Uterus (tissue), 4 donors: ENCODE measurements around the gene TTC8. TPM values are rescaled to one million over a fixed set of nuclear protein-coding genes. Genes with fewer than 3 reads are reported as not detected.

Experiments used
- DNase-seq, 2 donors: peaks; one replicate each; pipeline ENCODE4 v3.0.0-alpha.2; 2019 to 2020
- H3K27ac ChIP-seq, 2 donors: fragments of 200-600 bp; sonication (generic); 1 replicate in 1 of 2; 2 replicates in 1 of 2; pipeline ENCODE4 v1.5.1; 2016 to 2018
- H3K27me3 ChIP-seq, 2 donors: fragments of 200-600 bp; sonication (generic); one replicate each; pipeline ENCODE4 v1.5.1; 2018 to 2019; ENCODE audit warnings: control low read depth in 1 of 2
- H3K36me3 ChIP-seq, 2 donors: fragments of 200-600 bp; sonication (generic); one replicate each; pipeline ENCODE4 v1.5.1; 2019; ENCODE audit warnings: control low read depth in 1 of 2
- H3K4me1 ChIP-seq, 2 donors: fragments of 200-600 bp; sonication (generic); one replicate each; pipeline ENCODE4 v1.5.1; 2018 to 2019; ENCODE audit warnings: control low read depth in 1 of 2
- H3K4me3 ChIP-seq, 2 donors: fragments of 200-600 bp; sonication (generic); 1 replicate in 1 of 2; 2 replicates in 1 of 2; pipeline ENCODE4 v1.5.1; 2018 to 2019; ENCODE audit warnings: mild to moderate bottlenecking in 1 of 2
- H3K9me3 ChIP-seq, 2 donors: fragments of 200-600 bp; sonication (generic); one replicate each; pipeline ENCODE4 v1.5.1; 2019; ENCODE audit warnings: control low read depth in 1 of 2
- POLR2A ChIP-seq, 2 donors: fragments of 450-650 bp; IDR thresholded peaks; one replicate each; pipeline ENCODE4 v1.6.1; 2016; ENCODE audit warnings: antibody characterized with exemption in 2 of 2, mild to moderate bottlenecking in 1 of 2, moderate library complexity in 1 of 2
- intact Hi-C: fragments of 100-400 bp; cut with DNase I; formaldehyde crosslinking; loops from one replicate; pipeline ENCODE4 v1.15.1; 2023; ENCODE audit warnings: low total_unique reads
- total RNA-seq, 4 donors: library from RNA; depleted of rRNA in 3 of 4; stranded (reverse); fragments of >200 nt in 3 of 4; gene quantifications; one replicate each; pipeline versions ENCODE4 v1.1.0 to v1.2.4, GENCODE V29; 2014 to 2023
- TF ChIP-seq, protein P1 (sequence below), 4 experiments: fragments of 200-600 bp in 2 of 4; fragments of 450-650 bp in 2 of 4; sonication (generic) in 2 of 4; IDR thresholded peaks; one replicate each; pipeline ENCODE4 v1.5.1; 2016 to 2019; ENCODE audit warnings: antibody characterized with exemption in 4 of 4, mild to moderate bottlenecking in 2 of 4, moderate library complexity in 1 of 4
- donor health status: DM: yes; HTN: yes; CAD: no.

Gene TTC8
- total RNA-seq, 4 donors from 2014 or later = 9.7 to 340 (median 31.7) TPM

DNA sequence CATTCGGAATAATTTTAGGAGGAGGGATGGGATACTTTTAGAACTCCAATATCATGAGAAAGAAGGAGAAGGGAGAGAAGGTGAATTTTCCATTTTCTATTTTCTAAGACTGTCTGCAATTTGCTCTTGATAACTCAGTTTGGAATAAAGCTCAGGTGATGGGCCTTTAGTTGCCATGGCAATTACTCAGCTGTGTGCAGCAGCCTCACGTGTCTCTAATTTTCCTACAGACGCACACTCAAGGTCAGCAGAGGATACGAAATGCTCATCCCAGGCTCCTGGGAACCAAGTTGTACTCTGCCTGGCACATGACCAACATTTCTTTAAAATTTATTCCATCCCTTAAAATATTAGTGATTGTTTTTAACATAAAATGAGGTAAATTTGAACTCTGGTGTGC is 76.7 kb downstream of the TTC8 start:
- no peak overlapping the region for H3K27ac ChIP-seq
- DNase-seq = no peak
- no peaks in the 10 kb centered on the region for H3K4me1 ChIP-seq
- no peak overlapping the region for H3K4me3 ChIP-seq
- intact Hi-C loops = no loop called here
- no peaks in the 10 kb centered on the region for H3K36me3 ChIP-seq
- H3K9me3 ChIP-seq = no peaks in the 10 kb centered on the region
- TF ChIP-seq, protein P1, sequence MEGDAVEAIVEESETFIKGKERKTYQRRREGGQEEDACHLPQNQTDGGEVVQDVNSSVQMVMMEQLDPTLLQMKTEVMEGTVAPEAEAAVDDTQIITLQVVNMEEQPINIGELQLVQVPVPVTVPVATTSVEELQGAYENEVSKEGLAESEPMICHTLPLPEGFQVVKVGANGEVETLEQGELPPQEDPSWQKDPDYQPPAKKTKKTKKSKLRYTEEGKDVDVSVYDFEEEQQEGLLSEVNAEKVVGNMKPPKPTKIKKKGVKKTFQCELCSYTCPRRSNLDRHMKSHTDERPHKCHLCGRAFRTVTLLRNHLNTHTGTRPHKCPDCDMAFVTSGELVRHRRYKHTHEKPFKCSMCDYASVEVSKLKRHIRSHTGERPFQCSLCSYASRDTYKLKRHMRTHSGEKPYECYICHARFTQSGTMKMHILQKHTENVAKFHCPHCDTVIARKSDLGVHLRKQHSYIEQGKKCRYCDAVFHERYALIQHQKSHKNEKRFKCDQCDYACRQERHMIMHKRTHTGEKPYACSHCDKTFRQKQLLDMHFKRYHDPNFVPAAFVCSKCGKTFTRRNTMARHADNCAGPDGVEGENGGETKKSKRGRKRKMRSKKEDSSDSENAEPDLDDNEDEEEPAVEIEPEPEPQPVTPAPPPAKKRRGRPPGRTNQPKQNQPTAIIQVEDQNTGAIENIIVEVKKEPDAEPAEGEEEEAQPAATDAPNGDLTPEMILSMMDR (IDR thresholded peaks at IDR 0.05) = no peak
- TF ChIP-seq POLR2A (IDR thresholded peaks at IDR 0.05) = no peak
- H3K27me3 ChIP-seq = no peaks in the 10 kb centered on the region

DNA sequence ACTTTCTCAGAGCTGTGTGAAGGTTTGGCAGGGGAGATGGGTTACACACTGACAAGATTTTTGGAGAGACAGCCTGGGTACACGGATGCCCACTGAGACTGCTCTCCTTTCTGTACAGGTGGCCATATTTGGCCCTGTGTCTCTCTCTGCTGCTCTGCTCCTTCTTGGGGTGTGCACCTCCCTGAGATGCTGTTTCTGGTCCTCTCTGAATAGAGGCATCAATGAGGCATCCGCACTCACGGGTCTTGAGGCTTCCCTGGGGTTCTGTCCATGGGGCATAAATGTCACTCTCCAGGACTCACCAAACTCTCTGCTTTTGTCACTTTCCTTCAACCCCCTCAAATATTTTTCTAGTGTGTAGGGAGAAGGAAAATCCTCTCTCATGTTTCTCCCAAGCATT is 77.5 kb downstream of the TTC8 start:
- Histone ChIP-seq H3K4me1 (no peaks in the 10 kb centered on the region), H3K27ac (no peak overlapping the region), H3K9me3 (no peaks in the 10 kb centered on the region), H3K36me3 (no peaks in the 10 kb centered on the region), H3K27me3 (no peaks in the 10 kb centered on the region), H3K4me3 (no peak overlapping the region)
- no peak for DNase-seq
- no peak for TF ChIP-seq POLR2A (IDR thresholded peaks at IDR 0.05)
- TF ChIP-seq, protein P1 (IDR thresholded peaks at IDR 0.05) = no peak
- intact Hi-C loops = no loop called here

DNA sequence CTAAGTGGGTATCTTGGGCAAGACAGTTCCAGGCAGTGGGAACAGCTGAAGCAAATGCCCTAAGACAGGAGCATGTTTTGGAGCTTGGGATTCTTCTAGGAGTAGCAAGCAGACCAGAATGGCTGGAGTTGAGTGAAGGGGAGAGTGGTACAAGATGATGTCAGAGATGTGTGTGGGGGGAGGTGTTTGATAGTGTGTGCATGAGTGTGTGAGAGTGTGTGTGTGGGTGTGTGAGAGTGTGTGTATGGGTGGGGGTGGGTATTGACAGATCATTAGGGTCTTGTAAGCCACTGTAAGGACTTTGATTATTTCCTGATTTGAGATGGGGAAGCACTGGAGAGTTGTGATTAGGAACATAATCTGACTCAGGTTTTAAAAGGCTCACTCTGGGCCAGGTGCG is 78.4 kb downstream of the TTC8 start:
- H3K4me1 ChIP-seq = no peaks in the 10 kb centered on the region
- no peaks in the 10 kb centered on the region for H3K36me3 ChIP-seq
- DNase-seq = no peak
- no peak overlapping the region for H3K27ac ChIP-seq
- intact Hi-C loops = no loop called here
- no peak for TF ChIP-seq POLR2A (IDR thresholded peaks at IDR 0.05)
- TF ChIP-seq, protein P1 (IDR thresholded peaks at IDR 0.05) = no peak
- H3K27me3 ChIP-seq = no peaks in the 10 kb centered on the region
- no peaks in the 10 kb centered on the region for H3K9me3 ChIP-seq
- no peak overlapping the region for H3K4me3 ChIP-seq

DNA sequence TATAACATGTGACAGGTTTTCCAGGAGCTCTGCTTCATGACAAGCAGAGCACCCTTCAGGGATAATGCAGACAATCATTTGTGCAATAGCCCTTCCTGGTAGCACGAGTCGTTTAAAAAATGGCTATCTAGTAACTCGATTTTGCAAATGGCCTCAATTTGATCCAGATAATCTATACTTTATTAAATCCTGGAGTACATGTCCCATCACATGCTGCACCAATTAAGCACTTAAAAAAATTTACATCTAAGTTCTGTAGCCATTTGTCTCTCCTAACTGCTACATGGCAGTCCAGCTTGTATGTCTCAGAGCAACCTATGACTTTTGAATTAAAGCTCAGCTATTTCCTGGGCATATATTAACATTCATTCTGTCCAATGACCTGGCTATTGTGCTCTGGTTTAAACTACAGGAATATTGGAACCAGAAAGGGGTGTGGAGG is 79.8 kb downstream of the TTC8 start:
- intact Hi-C loops = no loop called here
- TF ChIP-seq, protein P1 (IDR thresholded peaks at IDR 0.05) = no peak
- TF ChIP-seq POLR2A (IDR thresholded peaks at IDR 0.05) = no peak
- DNase-seq = no peak
- Histone ChIP-seq H3K27me3 (no peaks in the 10 kb centered on the region), H3K36me3 (no peaks in the 10 kb centered on the region), H3K4me1 (no peaks in the 10 kb centered on the region), H3K4me3 (no peak overlapping the region), H3K9me3 (no peaks in the 10 kb centered on the region), H3K27ac (no peak overlapping the region)

DNA sequence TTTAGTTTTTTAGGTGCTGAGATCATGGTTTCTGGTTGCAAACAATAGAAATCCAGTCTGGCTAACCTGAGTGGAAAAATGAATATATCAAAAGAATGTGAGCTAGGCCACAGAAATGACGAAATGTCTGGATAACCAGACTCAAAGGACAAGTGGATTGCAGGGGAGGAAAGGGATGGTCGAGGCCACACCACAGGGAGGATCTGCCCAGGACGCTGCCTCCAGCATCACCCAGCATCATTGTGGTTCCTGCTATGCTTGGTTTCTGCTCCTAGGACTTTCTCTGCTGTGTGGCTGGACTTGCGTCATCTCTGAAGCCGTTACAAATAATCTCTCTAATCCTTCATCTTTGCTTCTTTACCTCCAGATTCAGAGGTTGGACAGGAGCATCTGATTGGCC is 80.4 kb downstream of the TTC8 start:
- H3K4me3 ChIP-seq = no peak overlapping the region
- no peak overlapping the region for H3K27ac ChIP-seq
- H3K9me3 ChIP-seq = no peaks in the 10 kb centered on the region
- H3K4me1 ChIP-seq = no peaks in the 10 kb centered on the region
- no peak for DNase-seq
- no peak for TF ChIP-seq POLR2A (IDR thresholded peaks at IDR 0.05)
- TF ChIP-seq, protein P1 (IDR thresholded peaks at IDR 0.05) = no peak
- no peaks in the 10 kb centered on the region for H3K27me3 ChIP-seq
- intact Hi-C loops = no loop called here
- H3K36me3 ChIP-seq = no peaks in the 10 kb centered on the region
